HepG2 (cell line): ENCODE results near the gene SLC38A8. TPM values are rescaled to one million over a fixed set of nuclear protein-coding genes. Genes with fewer than 3 reads are reported as not detected.

Experiments used
- ARNT ChIP-seq: fragments of 450-650 bp; IDR thresholded peaks from 2 replicates; pipeline ENCODE4 v1.6.1; 2017
- CC2D1A ChIP-seq: sonication (generic); formaldehyde crosslinking; IDR thresholded peaks from 2 replicates; pipeline ENCODE4 v1.8.1; 2023; ENCODE audit warnings: mild to moderate bottlenecking, missing genetic modification reagents
- GATA4 ChIP-seq: sonication (generic); IDR thresholded peaks from 2 replicates; pipeline ENCODE4 v1.6.1; 2016; ENCODE audit warnings: antibody characterized with exemption, low read depth, borderline replicate concordance
- NBN ChIP-seq: fragments of 450-650 bp; conservative IDR thresholded peaks from 2 replicates; pipeline ENCODE4 v1.6.1; 2017
- NR2F6 ChIP-seq, 2 experiments: IDR thresholded peaks; 2 replicates each; pipeline ENCODE4 v1.6.1; 2016; ENCODE audit warnings: antibody characterized with exemption in 1 of 2, mild to moderate bottlenecking in 1 of 2
- PCBP2 ChIP-seq: fragments of 200-400 bp; formaldehyde crosslinking; optimal IDR thresholded peaks from 2 replicates; pipeline ENCODE3; 2018; ENCODE audit warnings: low read length, low read depth; ENCODE audit not compliant: poor library complexity, severe bottlenecking
- RFXAP ChIP-seq: sonication (generic); formaldehyde crosslinking; IDR thresholded peaks from 2 replicates; pipeline ENCODE4 v1.4.0; 2020; ENCODE audit warnings: missing genetic modification reagents, borderline replicate concordance
- SIN3B ChIP-seq: fragments of 150-350 bp; IDR thresholded peaks from 2 replicates; pipeline ENCODE4 v1.6.1; 2014; ENCODE audit warnings: low read length
- TCF7 ChIP-seq: sonication (generic); IDR thresholded peaks from 2 replicates; pipeline ENCODE4 v1.6.1; 2016; ENCODE audit warnings: antibody characterized with exemption, low read depth
- ZIK1 ChIP-seq: sonication (generic); formaldehyde crosslinking; IDR thresholded peaks from 2 replicates; pipeline ENCODE4 v1.5.0; 2020; ENCODE audit warnings: mild to moderate bottlenecking, low read depth, missing genetic modification reagents, borderline replicate concordance
- ZNF10 ChIP-seq: sonication (generic); formaldehyde crosslinking; IDR thresholded peaks from 2 replicates; pipeline ENCODE4 v1.4.0; 2020; ENCODE audit warnings: mild to moderate bottlenecking, low read depth, missing genetic modification reagents, borderline replicate concordance
- ZNF260 ChIP-seq: sonication (generic); formaldehyde crosslinking; IDR thresholded peaks from 2 replicates; pipeline ENCODE4 v1.4.0; 2020; ENCODE audit warnings: missing genetic modification reagents, low read depth, mild to moderate bottlenecking, borderline replicate concordance
- ZNF546 ChIP-seq: sonication (generic); formaldehyde crosslinking; conservative IDR thresholded peaks from 2 replicates; pipeline ENCODE4 v1.8.1; 2023; ENCODE audit warnings: mild to moderate bottlenecking, missing genetic modification reagents
- ZNF75D ChIP-seq: sonication (generic); formaldehyde crosslinking; IDR thresholded peaks from 2 replicates; pipeline ENCODE4 v1.8.1; 2023; ENCODE audit warnings: missing genetic modification reagents, mild to moderate bottlenecking, borderline replicate concordance
- ZSCAN25 ChIP-seq: sonication (generic); formaldehyde crosslinking; IDR thresholded peaks from 2 replicates; pipeline ENCODE4 v1.8.0; 2022; ENCODE audit warnings: mild to moderate bottlenecking, missing genetic modification reagents
- ZSCAN31 ChIP-seq: sonication (generic); formaldehyde crosslinking; IDR thresholded peaks from 2 replicates; pipeline ENCODE4 v1.5.0; 2020; ENCODE audit warnings: low read depth, mild to moderate bottlenecking, missing genetic modification reagents
- polyA plus RNA-seq, 8 experiments: library from polyadenylated mRNA; depleted of rRNA in 3 of 8; stranded (reverse) in 7 of 8; unstranded in 1 of 8; fragments of >200 nt; fragmentation: Illumina TruSeq in 4 of 8; extraction: Trizol in 4 of 8; gene quantifications; 2 replicates each; pipeline versions ENCODE4 v1.2.1 to v1.2.3, GENCODE V29; 2011 to 2016; ENCODE audit warnings: low read depth in 4 of 8, missing spikeins in 1 of 8, mixed read lengths in 1 of 8; ENCODE audit not compliant: insufficient read depth in 1 of 8
- total RNA-seq, 5 experiments: library from RNA; depleted of rRNA; stranded (reverse); fragments of >200 nt; fragmentation: Illumina TruSeq; extraction: Trizol; gene quantifications; 2 replicates each; pipeline ENCODE4 v1.2.3, GENCODE V29; 2016; ENCODE audit warnings: low read depth in 1 of 5
- TF ChIP-seq, protein P1 (sequence below): sonication (generic); formaldehyde crosslinking; conservative IDR thresholded peaks from 2 replicates; pipeline ENCODE4 v1.8.0; 2022; ENCODE audit warnings: low read depth, missing genetic modification reagents
- TF ChIP-seq, protein P2 (sequence below): sonication (generic); formaldehyde crosslinking; conservative IDR thresholded peaks from 2 replicates; pipeline ENCODE4 v1.8.0; 2022; ENCODE audit warnings: missing genetic modification reagents
- TF ChIP-seq, protein P3 (sequence below): sonication (generic); formaldehyde crosslinking; IDR thresholded peaks from 2 replicates; pipeline ENCODE4 v1.8.1; 2023; ENCODE audit warnings: mild to moderate bottlenecking, missing genetic modification reagents, borderline replicate concordance
- TF ChIP-seq, protein P4 (sequence below): sonication (generic); formaldehyde crosslinking; conservative IDR thresholded peaks from 2 replicates; pipeline ENCODE4 v1.4.0; 2020; ENCODE audit warnings: missing genetic modification reagents

The SLC38A8 gene
- total and polyA plus RNA-seq, 2 of the 13 experiments (the other 11 are each of a cell fraction or from before 2014, with no cell fraction given): 0.24 to 0.37 TPM

DNA sequence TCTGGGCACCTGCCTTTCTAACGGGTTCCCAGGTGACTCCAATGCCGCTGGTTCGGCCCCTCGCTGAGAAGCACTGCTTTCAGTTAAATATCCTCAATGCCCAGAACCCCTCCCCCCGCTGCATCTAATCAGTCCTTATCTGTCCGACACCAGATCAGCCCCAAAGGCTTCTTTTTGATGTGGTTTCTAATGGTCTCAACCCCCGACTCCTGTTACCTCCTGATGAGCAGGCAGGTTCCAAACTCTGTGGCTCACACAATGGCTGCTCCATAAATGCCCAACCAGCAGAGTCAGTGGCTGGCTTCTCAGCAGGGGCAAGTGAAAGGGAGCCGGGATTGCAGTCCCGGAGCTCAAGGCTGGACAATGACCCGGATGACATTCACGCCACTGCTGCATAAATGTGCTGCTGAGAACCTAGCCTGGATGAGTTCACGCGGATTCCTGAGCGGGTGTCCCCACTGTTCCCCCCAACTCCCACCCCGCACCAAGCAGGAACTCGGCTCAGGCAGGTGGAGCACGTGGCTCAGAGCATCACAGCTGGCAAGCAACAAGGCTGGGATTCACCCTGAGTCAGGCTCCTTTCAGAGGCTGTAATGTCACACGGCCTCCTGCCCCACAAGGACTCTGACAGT, 1.0 kb upstream of the SLC38A8 start (continued):
- TF ChIP-seq ZNF10 (CRISPR knock-in tag) (no peak), ZIK1 (CRISPR knock-in tag) (no peak), GATA4 (0 out of 2 replicates have a peak, but pooled peaks have one; percentile 31), ZNF75D (CRISPR knock-in tag) (no peak), RFXAP (CRISPR knock-in tag) (peak; percentile 5; the same call in 1 of the 2 replicates), SIN3B (no peak), CC2D1A (CRISPR knock-in tag) (no peak), ZSCAN31 (no peak), TCF7 (peak; percentile 54), ARNT (no peak), ZNF546 (CRISPR knock-in tag) (no peak), NBN (no peak), PCBP2 (no peak), NR2F6 (IDR thresholded peaks at IDR 0.05) (0 out of 2 replicates have a peak, but pooled peaks have one; percentile 17), NR2F6 (CRISPR knock-in tag; IDR thresholded peaks at IDR 0.05) (no peak), ZSCAN25 (no peak), ZNF260 (CRISPR knock-in tag) (no peak)
- TF ChIP-seq, protein P1, sequence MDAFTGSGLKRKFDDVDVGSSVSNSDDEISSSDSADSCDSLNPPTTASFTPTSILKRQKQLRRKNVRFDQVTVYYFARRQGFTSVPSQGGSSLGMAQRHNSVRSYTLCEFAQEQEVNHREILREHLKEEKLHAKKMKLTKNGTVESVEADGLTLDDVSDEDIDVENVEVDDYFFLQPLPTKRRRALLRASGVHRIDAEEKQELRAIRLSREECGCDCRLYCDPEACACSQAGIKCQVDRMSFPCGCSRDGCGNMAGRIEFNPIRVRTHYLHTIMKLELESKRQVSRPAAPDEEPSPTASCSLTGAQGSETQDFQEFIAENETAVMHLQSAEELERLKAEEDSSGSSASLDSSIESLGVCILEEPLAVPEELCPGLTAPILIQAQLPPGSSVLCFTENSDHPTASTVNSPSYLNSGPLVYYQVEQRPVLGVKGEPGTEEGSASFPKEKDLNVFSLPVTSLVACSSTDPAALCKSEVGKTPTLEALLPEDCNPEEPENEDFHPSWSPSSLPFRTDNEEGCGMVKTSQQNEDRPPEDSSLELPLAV (CRISPR knock-in tag): 0 out of 2 replicates have a peak, but pooled peaks have one; percentile 20
- TF ChIP-seq, protein P2, sequence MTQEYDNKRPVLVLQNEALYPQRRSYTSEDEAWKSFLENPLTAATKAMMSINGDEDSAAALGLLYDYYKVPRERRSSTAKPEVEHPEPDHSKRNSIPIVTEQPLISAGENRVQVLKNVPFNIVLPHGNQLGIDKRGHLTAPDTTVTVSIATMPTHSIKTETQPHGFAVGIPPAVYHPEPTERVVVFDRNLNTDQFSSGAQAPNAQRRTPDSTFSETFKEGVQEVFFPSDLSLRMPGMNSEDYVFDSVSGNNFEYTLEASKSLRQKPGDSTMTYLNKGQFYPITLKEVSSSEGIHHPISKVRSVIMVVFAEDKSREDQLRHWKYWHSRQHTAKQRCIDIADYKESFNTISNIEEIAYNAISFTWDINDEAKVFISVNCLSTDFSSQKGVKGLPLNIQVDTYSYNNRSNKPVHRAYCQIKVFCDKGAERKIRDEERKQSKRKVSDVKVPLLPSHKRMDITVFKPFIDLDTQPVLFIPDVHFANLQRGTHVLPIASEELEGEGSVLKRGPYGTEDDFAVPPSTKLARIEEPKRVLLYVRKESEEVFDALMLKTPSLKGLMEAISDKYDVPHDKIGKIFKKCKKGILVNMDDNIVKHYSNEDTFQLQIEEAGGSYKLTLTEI (CRISPR knock-in tag): no peak
- TF ChIP-seq, protein P3, sequence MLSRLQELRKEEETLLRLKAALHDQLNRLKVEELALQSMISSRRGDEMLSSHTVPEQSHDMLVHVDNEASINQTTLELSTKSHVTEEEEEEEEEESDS: 0 out of 2 replicates have a peak, but pooled peaks have one; percentile 48
- TF ChIP-seq, protein P4, sequence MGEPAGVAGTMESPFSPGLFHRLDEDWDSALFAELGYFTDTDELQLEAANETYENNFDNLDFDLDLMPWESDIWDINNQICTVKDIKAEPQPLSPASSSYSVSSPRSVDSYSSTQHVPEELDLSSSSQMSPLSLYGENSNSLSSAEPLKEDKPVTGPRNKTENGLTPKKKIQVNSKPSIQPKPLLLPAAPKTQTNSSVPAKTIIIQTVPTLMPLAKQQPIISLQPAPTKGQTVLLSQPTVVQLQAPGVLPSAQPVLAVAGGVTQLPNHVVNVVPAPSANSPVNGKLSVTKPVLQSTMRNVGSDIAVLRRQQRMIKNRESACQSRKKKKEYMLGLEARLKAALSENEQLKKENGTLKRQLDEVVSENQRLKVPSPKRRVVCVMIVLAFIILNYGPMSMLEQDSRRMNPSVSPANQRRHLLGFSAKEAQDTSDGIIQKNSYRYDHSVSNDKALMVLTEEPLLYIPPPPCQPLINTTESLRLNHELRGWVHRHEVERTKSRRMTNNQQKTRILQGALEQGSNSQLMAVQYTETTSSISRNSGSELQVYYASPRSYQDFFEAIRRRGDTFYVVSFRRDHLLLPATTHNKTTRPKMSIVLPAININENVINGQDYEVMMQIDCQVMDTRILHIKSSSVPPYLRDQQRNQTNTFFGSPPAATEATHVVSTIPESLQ (CRISPR knock-in tag): no peak
